Measurements from ENCODE around the gene FBLN7. TPM values are rescaled to one million over a fixed set of nuclear protein-coding genes. Genes with fewer than 3 reads are reported as not detected.
"Not testable (repeated sequence)": the region's sequence is repeated elsewhere in the genome, so short reads cannot be mapped to it uniquely, and the experiment has no call there.

The FBLN7 gene
- total RNA-seq, 4 donors from 2014 or later = 4.4 to 11.8 (median 7.9) TPM

DNA sequence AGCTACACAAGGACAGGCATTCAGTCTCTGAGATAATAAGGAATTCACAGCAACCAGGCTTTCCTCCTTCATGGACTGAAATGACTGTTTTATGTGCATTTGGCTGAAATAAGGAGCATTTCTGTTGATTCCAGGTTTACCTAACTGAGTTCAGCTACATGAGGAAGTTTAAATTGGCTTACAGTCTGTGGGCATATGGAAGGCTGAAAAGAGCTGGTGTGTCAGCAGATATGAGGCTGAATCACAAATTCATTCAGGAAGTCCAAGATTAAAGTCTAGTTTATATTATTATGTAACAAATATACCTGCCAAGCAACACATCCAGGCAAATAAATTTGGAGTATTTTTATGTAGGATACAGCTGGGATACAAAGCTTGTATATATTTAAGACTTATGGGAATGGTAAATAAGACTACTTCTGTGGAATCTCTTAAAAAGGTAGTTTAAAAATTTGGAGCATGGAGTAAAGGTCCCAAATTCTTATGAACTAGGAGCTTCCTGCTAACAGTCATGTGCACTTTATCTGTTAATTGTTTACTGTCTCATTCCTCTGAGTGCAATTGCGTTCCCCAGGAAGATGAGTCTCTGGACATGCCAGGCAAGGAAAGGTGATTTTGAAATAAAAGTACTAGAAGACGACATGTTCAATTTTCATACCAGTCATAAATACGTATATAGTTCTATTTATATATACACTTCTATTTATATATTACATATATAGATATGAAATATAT is 63.7 kb downstream of the FBLN7 start:
- Histone ChIP-seq H3K27ac (no peak overlapping the region), H3K4me1 (no peaks in the 10 kb centered on the region), H3K9me3 (peaks cover 0 to 8% of the 10 kb centered on the region in 2 donors), H3K4me3 (no peak overlapping the region), H3K36me3 (no peaks in the 10 kb centered on the region), H3K27me3 (no peaks in the 10 kb centered on the region)
- DNase-seq = no peak
- intact Hi-C loops (cut with DNase I; ENCODE audit: low total_unique reads) = no loop called here
- TF ChIP-seq, protein P1, sequence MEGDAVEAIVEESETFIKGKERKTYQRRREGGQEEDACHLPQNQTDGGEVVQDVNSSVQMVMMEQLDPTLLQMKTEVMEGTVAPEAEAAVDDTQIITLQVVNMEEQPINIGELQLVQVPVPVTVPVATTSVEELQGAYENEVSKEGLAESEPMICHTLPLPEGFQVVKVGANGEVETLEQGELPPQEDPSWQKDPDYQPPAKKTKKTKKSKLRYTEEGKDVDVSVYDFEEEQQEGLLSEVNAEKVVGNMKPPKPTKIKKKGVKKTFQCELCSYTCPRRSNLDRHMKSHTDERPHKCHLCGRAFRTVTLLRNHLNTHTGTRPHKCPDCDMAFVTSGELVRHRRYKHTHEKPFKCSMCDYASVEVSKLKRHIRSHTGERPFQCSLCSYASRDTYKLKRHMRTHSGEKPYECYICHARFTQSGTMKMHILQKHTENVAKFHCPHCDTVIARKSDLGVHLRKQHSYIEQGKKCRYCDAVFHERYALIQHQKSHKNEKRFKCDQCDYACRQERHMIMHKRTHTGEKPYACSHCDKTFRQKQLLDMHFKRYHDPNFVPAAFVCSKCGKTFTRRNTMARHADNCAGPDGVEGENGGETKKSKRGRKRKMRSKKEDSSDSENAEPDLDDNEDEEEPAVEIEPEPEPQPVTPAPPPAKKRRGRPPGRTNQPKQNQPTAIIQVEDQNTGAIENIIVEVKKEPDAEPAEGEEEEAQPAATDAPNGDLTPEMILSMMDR (IDR thresholded peaks at IDR 0.05) = no peak
- no peak for TF ChIP-seq POLR2A (IDR thresholded peaks at IDR 0.05)

DNA sequence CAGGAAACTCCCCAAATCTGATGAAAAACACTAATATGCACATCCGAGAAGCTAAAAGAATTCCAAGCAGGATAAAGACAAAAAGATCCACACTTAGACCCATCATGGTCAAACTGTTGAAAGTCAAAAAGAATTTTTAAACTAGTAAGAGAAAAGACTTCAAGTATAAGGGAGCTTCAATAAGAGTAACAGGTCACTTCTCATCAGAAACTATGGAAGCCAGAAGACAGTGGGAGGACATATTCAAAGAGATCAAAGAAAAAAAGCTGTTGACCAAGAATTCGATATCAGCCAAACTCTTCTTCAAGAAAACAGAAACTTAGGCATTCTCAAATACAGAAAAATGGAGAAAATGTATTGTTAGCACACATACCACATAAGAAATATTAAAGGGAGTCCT is 66.2 kb downstream of the FBLN7 start:
- no peaks in the 10 kb centered on the region for H3K36me3 ChIP-seq
- no peaks in the 10 kb centered on the region for H3K4me1 ChIP-seq
- DNase-seq = no peak
- peaks cover 0 to 8% of the 10 kb centered on the region in 2 donors for H3K9me3 ChIP-seq
- no peak overlapping the region for H3K27ac ChIP-seq
- intact Hi-C loops (cut with DNase I; ENCODE audit: low total_unique reads) = no loop called here
- no peak overlapping the region for H3K4me3 ChIP-seq
- TF ChIP-seq, protein P1 (IDR thresholded peaks at IDR 0.05) = no peak
- no peak for TF ChIP-seq POLR2A (IDR thresholded peaks at IDR 0.05)
- H3K27me3 ChIP-seq = no peaks in the 10 kb centered on the region

GRCh38 chr2:112207905-112208304 is 69.7 kb downstream of the FBLN7 start:
- H3K4me1 ChIP-seq; H3K27ac ChIP-seq; H3K4me3 ChIP-seq; H3K27me3 ChIP-seq; H3K9me3 ChIP-seq; intact Hi-C loops (cut with DNase I; ENCODE audit: low total_unique reads); DNase-seq; H3K36me3 ChIP-seq: not testable (repeated sequence)

GRCh38 chr2:112216167-112216566 is 78.0 kb downstream of the FBLN7 start:
- no peaks in the 10 kb centered on the region for H3K4me1 ChIP-seq
- no peak overlapping the region for H3K4me3 ChIP-seq
- no peaks in the 10 kb centered on the region for H3K9me3 ChIP-seq
- no peaks in the 10 kb centered on the region for H3K36me3 ChIP-seq
- TF ChIP-seq POLR2A (IDR thresholded peaks at IDR 0.05) = no peak
- TF ChIP-seq, protein P1 (IDR thresholded peaks at IDR 0.05) = no peak
- H3K27ac ChIP-seq = no peak overlapping the region
- DNase-seq = no peak
- H3K27me3 ChIP-seq = no peaks in the 10 kb centered on the region
- intact Hi-C loops (cut with DNase I; ENCODE audit: low total_unique reads) = no loop called here

GRCh38 chr2:112217854-112218253 is 79.7 kb downstream of the FBLN7 start:
- intact Hi-C loops (cut with DNase I; ENCODE audit: low total_unique reads) = no loop called here
- TF ChIP-seq POLR2A (IDR thresholded peaks at IDR 0.05) = no peak
- TF ChIP-seq, protein P1 (IDR thresholded peaks at IDR 0.05) = no peak
- Histone ChIP-seq H3K4me1 (no peaks in the 10 kb centered on the region), H3K27ac (no peak overlapping the region), H3K27me3 (no peaks in the 10 kb centered on the region), H3K9me3 (no peaks in the 10 kb centered on the region), H3K4me3 (no peak overlapping the region), H3K36me3 (no peaks in the 10 kb centered on the region)
- DNase-seq = no peak
